Erythroblast (primary cell): Measurements from ENCODE around the gene FILIP1L.

Experiments used
- DNase-seq, 2 experiments: peaks; one replicate each; lab custom pipeline; 2025; lab: John Stamatoyannopoulos, UW
- GATA1 ChIP-seq: IDR thresholded peaks from 2 replicates; pipeline ENCODE4 v1.6.1; 2011; ENCODE audit warnings: low read depth, mild to moderate bottlenecking, control low read depth, low read length, moderate library complexity
- POLR2A ChIP-seq: IDR thresholded peaks from 2 replicates; pipeline ENCODE4 v1.6.1; 2011; ENCODE audit warnings: mild to moderate bottlenecking, low read length

Gene FILIP1L

GRCh38 chr3:99872923-99873254, 241.4 kb downstream of the FILIP1L start:
- TF ChIP-seq POLR2A (no peak), GATA1 (no peak)
- DNase-seq: no peak

- no peak for DNase-seq
- TF ChIP-seq POLR2A (no peak), GATA1 (no peak)
Measured at GRCh38 chr3:99871231-99872045, 242.9 kb downstream of the FILIP1L start.

GRCh38 chr3:99870712-99871111, 243.6 kb downstream of the FILIP1L start:
- TF ChIP-seq POLR2A (no peak), GATA1 (no peak)
- DNase-seq: no peak

GRCh38 chr3:99869621-99870020, 244.7 kb downstream of the FILIP1L start:
- no peak for DNase-seq
- no peak for TF ChIP-seq POLR2A

- TF ChIP-seq GATA1 (no peak), POLR2A (no peak)
- peak; percentile 40 to 70 for DNase-seq
Measured at GRCh38 chr3:99868311-99868646, 246.0 kb downstream of the FILIP1L start.

- no peak for TF ChIP-seq GATA1
- TF ChIP-seq POLR2A: no peak
- DNase-seq: no peak
Measured at GRCh38 chr3:99867594-99868310, 246.5 kb downstream of the FILIP1L start.

GRCh38 chr3:99866261-99866761, 248.0 kb downstream of the FILIP1L start:
- TF ChIP-seq GATA1: no peak
- TF ChIP-seq POLR2A: no peak
- DNase-seq: no peak

GRCh38 chr3:99865321-99865720, 249.0 kb downstream of the FILIP1L start:
- no peak for TF ChIP-seq POLR2A
- no peak for TF ChIP-seq GATA1
- DNase-seq: no peak

GRCh38 chr3:99864289-99864688, 250.0 kb downstream of the FILIP1L start:
- TF ChIP-seq GATA1: no peak
- no peak for TF ChIP-seq POLR2A
- no peak for DNase-seq

GRCh38 chr3:99863588-99863987, 250.7 kb downstream of the FILIP1L start:
- no peak for TF ChIP-seq POLR2A
- DNase-seq: no peak

GRCh38 chr3:99863002-99863401, 251.3 kb downstream of the FILIP1L start:
- TF ChIP-seq GATA1 (no peak), POLR2A (no peak)
- DNase-seq: no peak

- TF ChIP-seq GATA1 (no peak), POLR2A (no peak)
- no peak for DNase-seq
Measured at GRCh38 chr3:99862208-99862607, 252.1 kb downstream of the FILIP1L start.

GRCh38 chr3:99861216-99861615, 253.1 kb downstream of the FILIP1L start:
- DNase-seq: no peak
- TF ChIP-seq POLR2A (no peak), GATA1 (no peak)

GRCh38 chr3:99859825-99860224, 254.5 kb downstream of the FILIP1L start:
- no peak for DNase-seq
- TF ChIP-seq POLR2A: no peak
- no peak for TF ChIP-seq GATA1

- TF ChIP-seq POLR2A: no peak
- no peak for TF ChIP-seq GATA1
- no peak for DNase-seq
Measured at GRCh38 chr3:99858469-99858868, 255.8 kb downstream of the FILIP1L start.

- no peak for TF ChIP-seq POLR2A
- TF ChIP-seq GATA1: no peak
- DNase-seq: no peak
Measured at GRCh38 chr3:99857278-99857677, 257.0 kb downstream of the FILIP1L start.
